ENCODE measurements around the gene SQOR. TPM values are rescaled to one million over a fixed set of nuclear protein-coding genes. Genes with fewer than 3 reads are reported as not detected.

The SQOR gene
- total and polyA plus RNA-seq, 3 donors from 2014 or later = 8.1 to 18.2 (median 9.1) TPM

GRCh38 chr15:45606841-45607240, 28.0 kb upstream of the SQOR start:
- no peaks in the 10 kb centered on the region for H3K27me3 ChIP-seq
- intact Hi-C loops (cut with DNase I; ENCODE audit: low total_unique reads) = no loop called here
- no peaks in the 10 kb centered on the region for H3K36me3 ChIP-seq (ENCODE audit: low read depth, missing control alignments)
- no peak overlapping the region for H3K4me3 ChIP-seq
- no peak overlapping the region for H3K27ac ChIP-seq
- no peak for TF ChIP-seq POLR2A (IDR thresholded peaks at IDR 0.05)
- TF ChIP-seq CTCF (IDR thresholded peaks at IDR 0.05) = no peak
- H3K4me1 ChIP-seq = no peaks in the 10 kb centered on the region
- WGBS, 2 donors = 96 to 100% methylated on average over 1 of the region's 1 CpG
- no peak for DNase-seq
- H3K9me3 ChIP-seq = no peaks in the 10 kb centered on the region

GRCh38 chr15:45611305-45611704, 23.5 kb upstream of the SQOR start:
- H3K9me3 ChIP-seq = no peaks in the 10 kb centered on the region
- WGBS, 2 donors = 28 to 45% methylated on average over 4 of the region's 4 CpGs
- TF ChIP-seq POLR2A (IDR thresholded peaks at IDR 0.05) (no peak), CTCF (IDR thresholded peaks at IDR 0.05) (peak; percentile 15 to 51 (median 23))
- H3K36me3 ChIP-seq (ENCODE audit: low read depth, missing control alignments) = no peaks in the 10 kb centered on the region
- H3K27me3 ChIP-seq = no peaks in the 10 kb centered on the region
- no peak overlapping the region for H3K4me3 ChIP-seq
- H3K4me1 ChIP-seq = no peaks in the 10 kb centered on the region
- intact Hi-C loops (cut with DNase I; ENCODE audit: low total_unique reads) = no loop called here
- DNase-seq = no peak
- H3K27ac ChIP-seq = no peak overlapping the region

GRCh38 chr15:45612790-45613415, 21.9 kb upstream of the SQOR start:
- Histone ChIP-seq H3K4me3 (no peak overlapping the region), H3K27me3 (no peaks in the 10 kb centered on the region), H3K27ac (no peak overlapping the region), H3K9me3 (no peaks in the 10 kb centered on the region), H3K36me3 (ENCODE audit: low read depth, missing control alignments) (no peaks in the 10 kb centered on the region), H3K4me1 (no peaks in the 10 kb centered on the region)
- intact Hi-C loops (cut with DNase I; ENCODE audit: low total_unique reads) = no loop called here
- DNase-seq = no peak
- WGBS, 2 donors = 42 to 86% methylated on average over 1 of the region's 1 CpG
- TF ChIP-seq POLR2A (IDR thresholded peaks at IDR 0.05) (no peak), CTCF (IDR thresholded peaks at IDR 0.05) (no peak)

- intact Hi-C loops (cut with DNase I; ENCODE audit: low total_unique reads) = no loop called here
- no peak for DNase-seq
- H3K27ac ChIP-seq = no peak overlapping the region
- 78 to 92% methylated on average over 3 of the region's 3 CpGs for WGBS, 2 donors
- no peak overlapping the region for H3K4me3 ChIP-seq
- no peaks in the 10 kb centered on the region for H3K9me3 ChIP-seq
- no peaks in the 10 kb centered on the region for H3K36me3 ChIP-seq (ENCODE audit: low read depth, missing control alignments)
- H3K27me3 ChIP-seq = no peaks in the 10 kb centered on the region
- TF ChIP-seq CTCF (IDR thresholded peaks at IDR 0.05) (no peak), POLR2A (IDR thresholded peaks at IDR 0.05) (no peak)
- no peaks in the 10 kb centered on the region for H3K4me1 ChIP-seq
Measured at GRCh38 chr15:45616901-45617323, 17.9 kb upstream of the SQOR start.

GRCh38 chr15:45618813-45619212, 16.0 kb upstream of the SQOR start:
- no peaks in the 10 kb centered on the region for H3K36me3 ChIP-seq (ENCODE audit: low read depth, missing control alignments)
- WGBS, 2 donors = 81% methylated on average over 5 of the region's 5 CpGs
- no peaks in the 10 kb centered on the region for H3K9me3 ChIP-seq
- no peaks in the 10 kb centered on the region for H3K27me3 ChIP-seq
- DNase-seq = no peak
- intact Hi-C loops (cut with DNase I; ENCODE audit: low total_unique reads) = no loop called here
- TF ChIP-seq POLR2A (IDR thresholded peaks at IDR 0.05) (no peak), CTCF (IDR thresholded peaks at IDR 0.05) (no peak)
- no peaks in the 10 kb centered on the region for H3K4me1 ChIP-seq
- no peak overlapping the region for H3K4me3 ChIP-seq
- H3K27ac ChIP-seq = no peak overlapping the region

Data from testis (tissue), 3 donors.